ENCODE measurements around the gene CXCR3.
"Not testable (repeated sequence)": the region's sequence is repeated elsewhere in the genome, so short reads cannot be mapped to it uniquely, and the experiment has no call there.

Gene CXCR3

GRCh38 chrX:71618303-71618721 lies at the start of gene CXCR3:
CXCR3 (minus strand) TSS chrX:71618511; CDS start chrX:71618449, 62 bp downstream.
- peak; percentile 34 for DNase-seq (ENCODE audit: low read depth)

- DNase-seq (ENCODE audit: low read depth), result no peak
These were observed 49.3 kb upstream of the CXCR3 start, which contains the start of gene LOC101059915 for GRCh38 chrX:71667328-71668247. LOC101059915 (plus strand) TSS chrX:71667546.

GRCh38 chrX:71666240-71667223 lies 48.2 kb upstream of the CXCR3 start:
- no peak for DNase-seq (ENCODE audit: low read depth)

GRCh38 chrX:71665747-71666146 lies 47.4 kb upstream of the CXCR3 start:
- no peak for DNase-seq (ENCODE audit: low read depth)

- no peak for DNase-seq (ENCODE audit: low read depth)
These were observed 46.7 kb upstream of the CXCR3 start for GRCh38 chrX:71664889-71665491.

GRCh38 chrX:71664202-71664601 lies 45.9 kb upstream of the CXCR3 start:
- DNase-seq (ENCODE audit: low read depth), result not testable (repeated sequence)

GRCh38 chrX:71663238-71663637 lies 44.9 kb upstream of the CXCR3 start:
- not testable (repeated sequence) for DNase-seq (ENCODE audit: low read depth)

GRCh38 chrX:71662654-71663053 lies 44.3 kb upstream of the CXCR3 start:
- DNase-seq (ENCODE audit: low read depth), result not testable (repeated sequence)

GRCh38 chrX:71661919-71662318 lies 43.6 kb upstream of the CXCR3 start:
- DNase-seq (ENCODE audit: low read depth), result no peak

- no peak for DNase-seq (ENCODE audit: low read depth)
These were observed 42.5 kb upstream of the CXCR3 start for GRCh38 chrX:71660562-71661416.

GRCh38 chrX:71659959-71660358 lies 41.6 kb upstream of the CXCR3 start:
- DNase-seq (ENCODE audit: low read depth), result no peak

- DNase-seq (ENCODE audit: low read depth), result no peak
These were observed 41.0 kb upstream of the CXCR3 start for GRCh38 chrX:71659342-71659741.

- no peak for DNase-seq (ENCODE audit: low read depth)
These were observed 39.0 kb upstream of the CXCR3 start for GRCh38 chrX:71657267-71657666.

GRCh38 chrX:71653344-71653743 lies 35.0 kb upstream of the CXCR3 start:
- no peak for DNase-seq (ENCODE audit: low read depth)

GRCh38 chrX:71652405-71652804 lies 34.1 kb upstream of the CXCR3 start:
- no peak for DNase-seq (ENCODE audit: low read depth)

GRCh38 chrX:71650333-71650969 lies 32.1 kb upstream of the CXCR3 start:
- DNase-seq (ENCODE audit: low read depth), result no peak

- not testable (repeated sequence) for DNase-seq (ENCODE audit: low read depth)
These were observed 26.1 kb upstream of the CXCR3 start for GRCh38 chrX:71644406-71644805.

- DNase-seq (ENCODE audit: low read depth), result no peak
These were observed 21.7 kb upstream of the CXCR3 start for GRCh38 chrX:71640002-71640401.

- DNase-seq (ENCODE audit: low read depth), result no peak
These were observed 20.1 kb upstream of the CXCR3 start for GRCh38 chrX:71638409-71638808.

- DNase-seq (ENCODE audit: low read depth), result no peak
These were observed 19.5 kb upstream of the CXCR3 start for GRCh38 chrX:71637848-71638247.

GRCh38 chrX:71637253-71637618 lies 18.9 kb upstream of the CXCR3 start:
- no peak for DNase-seq (ENCODE audit: low read depth)
